ENCODE measurements around the gene MTRR. TPM values are rescaled to one million over a fixed set of nuclear protein-coding genes. Genes with fewer than 3 reads are reported as not detected.

The MTRR gene
- total RNA-seq, 4 donors from 2014 or later, result 22.0 to 34.5 (median 33.8) TPM

DNA sequence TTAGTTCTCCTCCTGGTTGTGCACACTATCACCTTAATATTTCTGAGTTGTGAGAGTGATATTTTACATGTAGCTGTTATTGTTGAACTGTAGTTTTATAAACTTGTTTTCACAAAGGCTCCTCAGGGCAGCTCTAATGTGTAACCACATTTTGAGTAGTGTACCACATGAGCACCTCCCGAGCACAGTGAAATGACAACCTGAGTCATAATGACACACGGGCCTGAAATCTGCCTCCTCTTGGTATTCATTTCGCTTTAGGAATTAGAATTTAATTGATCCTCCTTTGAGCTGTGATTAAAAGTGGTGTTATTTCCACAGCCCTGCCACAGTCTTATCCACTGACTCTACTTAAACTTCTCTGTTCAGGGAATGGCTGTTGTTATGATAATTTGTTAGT lies 7.9 kb downstream of the MTRR start:
- no peak overlapping the region for H3K4me3 ChIP-seq
- TF ChIP-seq CTCF (IDR thresholded peaks at IDR 0.05) (no peak), POLR2AphosphoS5 (IDR thresholded peaks at IDR 0.05) (no peak), EP300 (IDR thresholded peaks at IDR 0.05) (no peak), POLR2A (IDR thresholded peaks at IDR 0.05; ENCODE audit: low read depth) (no peak)
- intact Hi-C loops (cut with DNase I), result no loop called here
- 88% methylated on average over 3 of the region's 3 CpGs for WGBS
- no peaks in the 10 kb centered on the region for H3K9me3 ChIP-seq
- peaks cover 0 to 22% (median 2%) of the 10 kb centered on the region in 4 donors for H3K4me1 ChIP-seq
- DNase-seq (ENCODE audit: extremely low spot score), result no peak
- H3K27ac ChIP-seq (replicated peaks in 1 of 4), result no peak overlapping the region
- H3K36me3 ChIP-seq, result peaks cover 23 to 90% (median 69%) of the 10 kb centered on the region in 4 donors
- no peaks in the 10 kb centered on the region for H3K27me3 ChIP-seq

DNA sequence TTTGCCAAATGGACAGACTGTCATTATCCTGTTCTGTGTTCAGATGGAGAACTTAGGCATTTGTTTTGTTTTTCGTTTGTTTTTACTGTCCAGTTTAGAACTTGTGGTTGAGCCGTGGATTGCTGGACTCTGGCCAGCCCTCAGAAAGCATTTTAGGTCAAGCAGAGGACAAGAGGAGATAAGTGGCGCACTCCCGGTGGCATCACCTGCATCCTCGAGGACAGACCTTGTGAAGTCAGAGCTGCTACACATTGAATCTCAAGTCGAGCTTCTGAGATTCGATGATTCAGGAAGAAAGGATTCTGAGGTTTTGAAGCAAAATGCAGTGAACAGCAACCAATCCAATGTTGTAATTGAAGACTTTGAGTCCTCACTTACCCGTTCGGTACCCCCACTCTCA lies 8.9 kb downstream of the MTRR start:
- TF ChIP-seq CTCF (IDR thresholded peaks at IDR 0.05) (no peak), POLR2A (IDR thresholded peaks at IDR 0.05; ENCODE audit: low read depth) (no peak), EP300 (IDR thresholded peaks at IDR 0.05) (no peak), POLR2AphosphoS5 (IDR thresholded peaks at IDR 0.05) (no peak)
- Histone ChIP-seq H3K27me3 (no peaks in the 10 kb centered on the region), H3K4me3 (no peak overlapping the region), H3K36me3 (peaks cover 25 to 95% (median 78%) of the 10 kb centered on the region in 4 donors), H3K9me3 (no peaks in the 10 kb centered on the region), H3K4me1 (peaks cover 0 to 14% (median 2%) of the 10 kb centered on the region in 4 donors), H3K27ac (replicated peaks in 1 of 4) (no peak overlapping the region)
- intact Hi-C loops (cut with DNase I), result no loop called here
- 81% methylated on average over 9 of the region's 9 CpGs for WGBS
- DNase-seq (ENCODE audit: extremely low spot score), result no peak

DNA sequence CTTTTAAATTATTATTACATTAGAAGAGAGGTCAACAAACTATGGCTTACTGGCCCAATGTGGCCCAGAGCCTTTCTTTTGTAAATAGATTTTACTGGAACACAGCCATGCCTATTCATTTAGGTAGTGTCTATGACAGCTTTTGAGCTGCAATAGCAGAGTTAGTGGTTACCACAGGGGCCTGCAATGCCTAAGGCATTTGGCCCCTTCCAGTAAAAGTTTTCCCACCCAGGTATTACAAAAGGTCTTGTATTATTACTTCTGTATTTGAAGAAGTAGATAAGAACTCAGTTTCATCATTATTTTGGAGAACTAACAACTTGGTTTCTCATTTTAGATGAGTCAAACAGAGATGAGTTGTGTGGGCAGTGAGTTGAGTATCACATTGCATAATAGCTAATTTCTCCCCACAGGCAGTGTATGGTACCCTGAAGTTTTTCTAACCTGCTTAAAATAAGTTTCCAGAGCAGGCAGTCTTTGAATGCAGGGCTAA lies 9.5 kb downstream of the MTRR start:
- no peaks in the 10 kb centered on the region for H3K9me3 ChIP-seq
- no peak overlapping the region for H3K4me3 ChIP-seq
- H3K4me1 ChIP-seq, result peaks cover 0 to 11% (median 2%) of the 10 kb centered on the region in 4 donors
- TF ChIP-seq POLR2AphosphoS5 (IDR thresholded peaks at IDR 0.05), result no peak
- no peak for TF ChIP-seq EP300 (IDR thresholded peaks at IDR 0.05)
- no peak for TF ChIP-seq CTCF (IDR thresholded peaks at IDR 0.05)
- TF ChIP-seq POLR2A (IDR thresholded peaks at IDR 0.05; ENCODE audit: low read depth), result no peak
- intact Hi-C loops (cut with DNase I), result no loop called here
- H3K27me3 ChIP-seq, result no peaks in the 10 kb centered on the region
- DNase-seq (ENCODE audit: extremely low spot score), result no peak
- no peak overlapping the region for H3K27ac ChIP-seq (replicated peaks in 1 of 4)
- peaks cover 30 to 99% (median 83%) of the 10 kb centered on the region in 4 donors for H3K36me3 ChIP-seq

DNA sequence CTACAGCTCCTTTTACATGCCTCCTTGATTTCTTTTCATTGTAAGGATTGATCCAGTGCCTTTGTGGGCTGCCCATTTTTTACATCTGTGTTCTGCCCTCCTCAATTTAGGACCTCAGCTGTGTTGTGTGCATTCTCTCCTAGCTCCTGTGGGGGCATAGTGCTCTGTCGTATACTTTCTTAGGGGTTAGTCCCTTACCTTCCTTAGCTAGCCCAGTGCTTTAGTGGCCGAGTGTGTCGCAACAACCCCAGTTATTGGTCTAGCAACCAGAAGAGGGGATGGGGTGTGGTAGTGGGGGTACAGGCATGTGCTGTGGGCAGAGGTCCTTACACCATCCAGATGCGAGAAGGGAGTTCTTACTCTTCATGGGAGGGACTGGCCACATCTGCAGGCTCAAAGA lies 12.1 kb downstream of the MTRR start:
- Histone ChIP-seq H3K27me3 (no peaks in the 10 kb centered on the region), H3K27ac (replicated peaks in 1 of 4) (no peak overlapping the region), H3K36me3 (peaks cover 36 to 98% (median 88%) of the 10 kb centered on the region in 4 donors), H3K9me3 (no peaks in the 10 kb centered on the region), H3K4me1 (peaks cover 0 to 11% (median 2%) of the 10 kb centered on the region in 4 donors), H3K4me3 (no peak overlapping the region)
- 85% methylated on average over 4 of the region's 4 CpGs for WGBS
- intact Hi-C loops (cut with DNase I), result no loop called here
- TF ChIP-seq POLR2A (IDR thresholded peaks at IDR 0.05; ENCODE audit: low read depth) (no peak), POLR2AphosphoS5 (IDR thresholded peaks at IDR 0.05) (no peak), CTCF (IDR thresholded peaks at IDR 0.05) (no peak), EP300 (IDR thresholded peaks at IDR 0.05) (no peak)
- no peak for DNase-seq (ENCODE audit: extremely low spot score)

DNA sequence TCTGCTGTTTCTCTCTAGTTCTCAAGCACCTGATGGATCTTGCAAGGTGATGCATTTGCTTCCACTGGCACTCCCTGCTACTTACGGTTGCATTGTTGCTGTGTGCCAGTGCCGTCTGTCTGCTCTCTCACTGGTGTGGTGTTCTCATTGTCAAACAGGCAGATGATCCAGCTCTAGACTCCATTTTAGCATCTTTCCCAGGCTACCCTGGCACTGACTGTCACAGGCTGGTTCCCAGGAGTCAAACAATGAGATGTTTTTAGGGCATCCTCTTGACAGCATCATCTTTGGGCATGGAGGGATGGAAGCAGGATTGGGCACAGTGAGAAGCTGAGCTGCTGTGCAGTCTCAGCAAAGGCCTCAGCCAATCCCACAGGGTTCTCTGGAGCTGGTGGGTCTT lies 12.9 kb downstream of the MTRR start:
- DNase-seq (ENCODE audit: extremely low spot score), result no peak
- Histone ChIP-seq H3K27ac (replicated peaks in 1 of 4) (no peak overlapping the region), H3K36me3 (peaks cover 32 to 98% (median 83%) of the 10 kb centered on the region in 4 donors), H3K9me3 (no peaks in the 10 kb centered on the region), H3K4me3 (no peak overlapping the region), H3K4me1 (peaks cover 0 to 11% (median 3%) of the 10 kb centered on the region in 4 donors), H3K27me3 (no peaks in the 10 kb centered on the region)
- intact Hi-C loops (cut with DNase I), result no loop called here
- TF ChIP-seq POLR2AphosphoS5 (IDR thresholded peaks at IDR 0.05) (no peak), EP300 (IDR thresholded peaks at IDR 0.05) (no peak), POLR2A (IDR thresholded peaks at IDR 0.05; ENCODE audit: low read depth) (no peak), CTCF (IDR thresholded peaks at IDR 0.05) (no peak)
- WGBS, result 89% methylated on average over 2 of the region's 2 CpGs

Measured in esophagus muscularis mucosa (tissue), 4 donors.